VCaP (cell line): ENCODE results near the gene ATP2B3.

ENCODE experiments used
- H3K27ac ChIP-seq: fragments of 450-650 bp; 2 replicates; pipeline ENCODE4 v1.5.1; 2017
- TF ChIP-seq, protein P1 (sequence below): fragments of 450-650 bp; conservative IDR thresholded peaks from 2 replicates; pipeline ENCODE4 v1.5.1; 2017; ENCODE audit warnings: mild to moderate bottlenecking, moderate library complexity

Gene ATP2B3

DNA sequence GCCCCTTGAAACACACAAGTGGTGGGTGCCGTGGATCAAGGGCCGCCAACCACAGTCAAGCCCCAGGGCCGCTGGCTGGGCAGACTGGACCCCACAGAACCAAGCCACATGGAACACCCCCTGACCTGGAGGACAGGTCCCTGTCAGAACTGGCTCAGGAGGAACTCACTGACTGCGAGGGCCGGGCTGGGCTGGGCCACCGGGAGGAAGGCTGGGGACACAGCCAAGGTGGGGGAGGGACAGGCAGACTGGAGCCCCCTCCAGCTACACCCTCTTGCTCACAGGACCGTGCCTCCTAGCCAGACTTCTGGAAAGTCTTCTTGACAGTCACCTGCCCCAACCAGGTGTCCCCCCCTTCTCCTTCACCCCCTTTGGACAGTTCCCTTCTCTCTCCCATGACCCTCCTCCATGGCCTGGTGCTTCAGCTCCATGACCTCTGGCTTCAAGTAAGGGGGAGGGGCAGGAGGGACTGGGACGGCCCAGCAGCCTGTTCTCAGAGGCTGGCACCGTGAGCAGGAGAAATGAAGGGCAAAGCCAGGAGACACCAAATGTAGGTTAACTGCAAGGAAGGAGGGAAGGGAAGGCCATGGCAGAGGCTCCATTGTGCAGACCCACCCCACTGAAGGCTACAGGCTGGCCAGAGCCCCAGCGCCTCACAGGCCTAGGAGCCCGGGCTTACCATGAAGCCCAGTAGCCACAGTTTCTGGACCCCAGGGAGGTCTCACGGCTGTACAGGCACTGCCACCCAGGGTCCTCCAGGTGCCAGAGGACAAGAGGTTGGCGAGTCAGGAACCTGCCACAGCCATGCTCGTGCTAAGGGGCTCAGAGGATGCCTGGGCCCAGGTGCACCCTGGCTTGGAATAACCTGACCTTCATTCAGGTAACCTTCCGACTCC, 107.0 kb downstream of the ATP2B3 start:
- no peak overlapping the region for H3K27ac ChIP-seq
- TF ChIP-seq, protein P1, sequence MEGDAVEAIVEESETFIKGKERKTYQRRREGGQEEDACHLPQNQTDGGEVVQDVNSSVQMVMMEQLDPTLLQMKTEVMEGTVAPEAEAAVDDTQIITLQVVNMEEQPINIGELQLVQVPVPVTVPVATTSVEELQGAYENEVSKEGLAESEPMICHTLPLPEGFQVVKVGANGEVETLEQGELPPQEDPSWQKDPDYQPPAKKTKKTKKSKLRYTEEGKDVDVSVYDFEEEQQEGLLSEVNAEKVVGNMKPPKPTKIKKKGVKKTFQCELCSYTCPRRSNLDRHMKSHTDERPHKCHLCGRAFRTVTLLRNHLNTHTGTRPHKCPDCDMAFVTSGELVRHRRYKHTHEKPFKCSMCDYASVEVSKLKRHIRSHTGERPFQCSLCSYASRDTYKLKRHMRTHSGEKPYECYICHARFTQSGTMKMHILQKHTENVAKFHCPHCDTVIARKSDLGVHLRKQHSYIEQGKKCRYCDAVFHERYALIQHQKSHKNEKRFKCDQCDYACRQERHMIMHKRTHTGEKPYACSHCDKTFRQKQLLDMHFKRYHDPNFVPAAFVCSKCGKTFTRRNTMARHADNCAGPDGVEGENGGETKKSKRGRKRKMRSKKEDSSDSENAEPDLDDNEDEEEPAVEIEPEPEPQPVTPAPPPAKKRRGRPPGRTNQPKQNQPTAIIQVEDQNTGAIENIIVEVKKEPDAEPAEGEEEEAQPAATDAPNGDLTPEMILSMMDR: no peak

DNA sequence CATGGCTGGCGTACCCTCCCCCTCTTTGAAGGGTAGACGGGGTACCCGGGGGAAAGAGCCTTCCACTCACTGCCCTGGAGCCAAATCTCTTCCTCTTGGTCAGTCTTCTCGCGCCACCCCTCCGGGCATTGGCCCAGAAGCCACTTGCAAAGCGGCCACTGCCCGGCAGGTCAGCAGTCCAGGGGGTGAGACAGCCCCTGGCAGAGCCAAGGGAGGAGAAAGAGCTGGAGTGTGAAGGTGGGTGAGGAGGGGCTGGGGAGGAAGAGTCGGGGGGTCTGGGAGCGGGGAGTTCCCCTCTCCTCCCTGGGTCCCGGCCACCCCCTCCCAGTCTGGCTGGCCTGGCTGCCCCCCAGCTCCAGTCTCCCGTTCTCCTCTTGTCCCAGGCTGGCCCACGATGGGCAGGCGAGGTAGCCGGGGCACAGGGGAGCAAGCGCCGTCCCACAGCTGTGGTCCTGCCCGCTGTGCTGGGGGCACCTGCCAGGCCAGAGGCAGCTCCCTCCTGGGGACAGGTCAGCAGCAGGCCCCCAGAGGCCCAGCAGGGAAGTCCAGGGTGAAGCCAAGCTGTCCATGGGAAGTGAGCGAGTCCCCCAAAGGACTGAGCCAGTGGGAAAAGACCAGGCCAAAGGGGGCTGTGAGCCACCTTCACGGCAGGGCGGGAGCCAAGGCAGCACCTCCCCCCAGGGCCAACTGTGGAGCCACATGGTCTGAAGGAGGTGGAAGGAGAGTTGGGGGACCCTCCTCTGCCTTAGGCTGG, 108.0 kb downstream of the ATP2B3 start:
- TF ChIP-seq, protein P1: no peak
- H3K27ac ChIP-seq: no peak overlapping the region

DNA sequence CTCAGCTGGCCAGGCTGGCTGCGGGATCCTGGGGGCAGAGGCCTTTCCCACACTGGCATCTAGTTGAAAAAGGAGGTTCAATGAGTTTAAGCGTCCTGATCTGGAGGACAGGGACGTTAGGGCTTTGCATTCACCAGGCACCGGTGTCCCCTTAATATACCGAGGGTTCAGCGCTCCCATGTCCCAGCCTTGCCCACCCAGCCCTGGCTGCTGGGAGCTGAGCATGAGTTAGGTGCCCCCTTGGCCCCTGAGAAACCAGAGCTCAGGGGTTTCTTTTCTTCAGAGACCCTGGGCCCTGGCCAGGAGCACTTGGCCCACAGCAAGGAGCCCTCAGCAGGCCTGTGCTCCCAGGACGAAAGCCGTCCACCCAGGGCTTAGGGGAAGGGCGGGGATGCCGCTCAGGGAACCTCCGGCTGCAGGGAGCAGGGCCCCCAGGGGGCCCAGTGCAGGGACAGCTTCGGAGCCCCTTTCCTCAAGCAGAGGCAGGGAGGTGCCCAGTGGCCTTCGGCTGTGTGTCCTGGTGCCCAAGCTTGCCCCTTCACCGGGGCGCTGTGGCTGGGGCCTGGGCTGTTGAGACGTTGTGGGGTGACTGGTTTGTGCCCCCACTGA, 108.7 kb downstream of the ATP2B3 start:
- TF ChIP-seq, protein P1: no peak
- no peak overlapping the region for H3K27ac ChIP-seq

DNA sequence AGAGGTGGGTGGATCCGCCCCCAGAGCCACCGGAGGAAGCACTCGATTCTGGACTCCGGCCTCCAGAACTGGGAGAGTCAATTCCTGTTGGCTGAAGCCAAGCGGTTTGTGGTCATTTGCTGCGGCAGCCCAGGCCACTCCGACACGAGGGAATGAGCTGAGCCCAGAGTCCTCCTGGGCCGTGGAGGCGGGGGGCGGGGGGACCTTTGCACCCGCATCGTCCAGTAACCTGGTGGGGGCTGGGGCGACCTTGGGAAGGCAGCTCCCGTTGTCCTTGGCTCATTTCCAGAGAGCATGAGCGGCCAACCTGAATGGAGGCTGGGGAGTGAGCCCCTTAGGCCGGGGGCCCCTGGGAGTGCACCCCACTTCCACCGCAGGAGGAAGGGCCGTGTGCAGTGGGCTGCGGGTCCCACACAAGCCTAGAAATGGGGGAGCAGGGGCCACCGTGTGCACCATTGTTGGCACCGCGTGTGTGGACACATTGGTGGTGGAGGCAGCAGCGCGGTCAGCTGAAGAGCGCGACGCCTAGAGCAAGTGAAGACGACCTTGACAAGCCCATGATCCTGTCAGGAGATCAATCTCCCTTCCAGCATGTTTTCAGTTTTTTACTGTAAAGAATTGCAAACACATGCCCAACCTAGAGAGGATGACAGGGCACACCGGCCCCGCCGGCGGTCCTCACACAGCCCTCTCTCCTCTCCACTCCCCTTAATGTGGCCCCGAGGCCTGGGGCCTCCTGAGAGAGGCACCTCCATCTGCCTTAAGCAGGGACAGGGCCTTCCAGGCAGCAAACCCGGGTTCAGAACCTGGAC, 109.6 kb downstream of the ATP2B3 start:
- no peak overlapping the region for H3K27ac ChIP-seq
- TF ChIP-seq, protein P1: no peak

DNA sequence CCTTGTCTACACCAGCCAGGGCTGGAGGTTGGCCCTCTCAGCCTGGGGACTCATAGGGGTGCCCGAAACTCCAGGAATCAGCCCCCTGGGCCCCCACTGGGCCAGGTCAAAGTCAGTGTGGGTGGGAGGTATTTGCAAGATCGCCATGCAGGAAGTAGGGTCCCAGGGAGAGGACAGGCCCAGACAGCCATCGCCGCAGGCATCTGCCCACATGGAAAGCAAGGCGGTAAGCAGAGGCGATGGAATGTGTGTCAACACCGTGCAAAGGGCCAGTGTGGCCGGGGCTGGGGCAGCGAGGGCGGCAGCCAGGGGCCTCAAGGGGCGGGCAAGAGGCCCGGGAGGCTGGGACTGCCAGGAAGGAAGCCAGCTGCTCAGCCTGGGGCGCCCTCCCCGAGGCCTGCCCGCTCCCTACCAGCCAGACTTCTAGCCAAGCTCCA, 110.3 kb downstream of the ATP2B3 start:
- TF ChIP-seq, protein P1: no peak
- no peak overlapping the region for H3K27ac ChIP-seq

DNA sequence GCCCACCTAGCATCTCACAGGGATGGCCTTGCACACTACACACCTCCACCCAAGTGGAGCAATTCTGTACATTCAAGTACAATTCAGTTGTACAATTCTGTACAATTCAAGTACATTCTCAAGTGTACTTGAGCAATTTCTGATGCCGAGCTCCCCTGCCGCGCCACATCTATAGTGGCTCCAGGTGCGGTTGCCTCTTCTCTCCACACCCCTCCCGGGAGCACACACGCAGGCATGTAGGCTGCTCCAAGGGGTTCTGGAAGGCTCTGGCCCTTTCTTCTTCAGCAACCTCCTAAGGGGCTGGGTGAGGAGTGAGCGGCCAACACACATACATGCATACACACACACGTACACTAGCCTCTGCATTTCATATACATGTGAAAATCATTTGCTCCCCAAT, 110.7 kb downstream of the ATP2B3 start:
- H3K27ac ChIP-seq: no peak overlapping the region
- TF ChIP-seq, protein P1: no peak
